ENCODE results near the gene GAK. TPM values are rescaled to one million over a fixed set of nuclear protein-coding genes. Genes with fewer than 3 reads are reported as not detected.

Gene GAK
- polyA plus RNA-seq, 1 donor, result 43.2 TPM

DNA sequence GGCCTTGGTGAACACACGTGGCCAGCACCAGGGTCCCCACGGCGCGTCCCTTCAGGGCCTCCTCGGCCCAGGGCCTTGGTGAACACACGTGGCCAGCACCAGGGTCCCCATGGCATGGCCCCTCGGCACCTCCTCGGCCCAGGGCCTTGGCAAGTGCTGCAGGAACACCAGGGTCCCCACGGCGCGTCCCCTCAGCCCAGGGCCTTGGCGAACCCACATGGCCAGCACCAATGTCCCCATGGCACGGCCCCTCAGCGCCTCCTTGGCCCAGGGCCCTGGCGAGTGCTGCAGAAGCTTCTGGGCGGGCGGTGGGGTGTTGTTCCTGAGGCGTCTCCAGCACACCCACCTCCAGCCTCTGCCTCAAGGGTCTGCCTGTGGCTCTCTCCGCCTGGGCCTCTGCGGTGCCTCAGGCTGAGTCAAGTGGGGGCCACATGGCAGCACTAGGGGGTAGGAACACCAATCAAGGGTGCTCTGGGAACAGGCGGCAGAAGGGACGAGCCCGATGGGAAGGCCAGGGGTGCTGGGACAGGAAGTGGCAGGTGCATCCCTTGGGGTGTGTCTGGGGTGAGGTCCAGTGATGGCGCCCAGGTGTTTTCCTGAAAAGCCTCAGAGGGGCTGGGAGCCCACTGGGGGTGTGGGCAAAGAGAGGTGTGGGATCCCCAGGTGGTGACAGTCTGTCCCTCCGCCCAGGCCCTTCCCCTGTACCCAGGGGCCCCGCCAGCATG is 64.4 kb downstream of the GAK start:
- DNase-seq, result no peak

- no peak for DNase-seq
Measured at GRCh38 chr4:866761-867390, 65.2 kb downstream of the GAK start.

GRCh38 chr4:866068-866760 is 65.9 kb downstream of the GAK start:
- DNase-seq, result no peak

DNA sequence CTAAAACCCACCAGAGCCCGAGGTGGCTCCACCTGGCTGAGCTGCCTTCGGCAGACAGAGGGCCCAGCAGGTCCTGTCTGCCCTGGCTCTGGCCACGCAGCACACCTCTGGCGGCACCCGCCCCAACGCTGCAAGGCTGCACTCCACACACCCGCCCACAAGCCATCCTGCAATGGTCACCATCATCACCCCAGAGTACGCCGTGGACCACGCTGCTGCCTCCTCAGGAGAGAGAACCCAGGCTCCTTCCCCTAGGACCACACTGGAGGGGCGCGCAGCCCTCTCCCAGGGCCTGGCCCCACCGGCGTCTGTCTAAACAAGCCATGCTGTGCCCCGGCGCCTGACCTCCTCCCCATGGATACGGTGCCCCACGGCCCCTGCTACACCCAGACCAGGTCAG is 66.5 kb downstream of the GAK start:
- DNase-seq, result no peak

- DNase-seq, result no peak
Measured at GRCh38 chr4:865121-865465, 67.0 kb downstream of the GAK start.

- DNase-seq, result no peak
Measured at GRCh38 chr4:864456-865120, 67.5 kb downstream of the GAK start.

- no peak for DNase-seq
Measured at GRCh38 chr4:860561-860960, 71.6 kb downstream of the GAK start.

- no peak for DNase-seq
Measured at GRCh38 chr4:859496-859895, 72.6 kb downstream of the GAK start.

DNA sequence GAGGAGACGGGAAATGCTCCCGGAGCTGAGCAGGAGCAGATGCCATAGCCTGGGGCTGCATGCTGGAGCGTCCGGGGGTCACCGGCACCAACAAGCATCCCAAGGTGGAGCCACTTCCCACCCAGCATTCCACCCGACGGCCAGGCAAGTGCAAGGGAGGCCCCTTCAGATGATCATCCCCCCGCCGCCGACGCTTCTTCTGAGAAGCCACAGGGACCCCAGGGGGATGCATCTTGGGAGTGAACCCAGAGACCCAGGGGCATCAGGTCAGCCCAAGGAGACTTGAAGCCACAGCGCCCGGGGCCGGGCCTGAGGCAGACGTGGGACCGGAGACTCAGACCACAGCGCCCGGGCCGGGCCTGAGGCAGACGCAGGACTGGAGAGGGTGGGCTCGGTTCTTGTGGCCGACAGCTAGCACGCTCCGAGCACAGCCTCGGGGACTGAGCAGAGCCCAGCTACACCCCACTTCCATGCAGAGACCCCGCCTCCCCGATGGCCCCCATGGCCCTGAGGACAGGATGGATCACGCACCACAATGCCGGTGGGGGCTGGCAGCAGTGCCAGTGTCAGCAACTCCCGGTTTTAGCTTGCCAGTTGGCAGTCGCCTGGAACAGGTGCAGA is 73.2 kb downstream of the GAK start:
- no peak for DNase-seq

DNA sequence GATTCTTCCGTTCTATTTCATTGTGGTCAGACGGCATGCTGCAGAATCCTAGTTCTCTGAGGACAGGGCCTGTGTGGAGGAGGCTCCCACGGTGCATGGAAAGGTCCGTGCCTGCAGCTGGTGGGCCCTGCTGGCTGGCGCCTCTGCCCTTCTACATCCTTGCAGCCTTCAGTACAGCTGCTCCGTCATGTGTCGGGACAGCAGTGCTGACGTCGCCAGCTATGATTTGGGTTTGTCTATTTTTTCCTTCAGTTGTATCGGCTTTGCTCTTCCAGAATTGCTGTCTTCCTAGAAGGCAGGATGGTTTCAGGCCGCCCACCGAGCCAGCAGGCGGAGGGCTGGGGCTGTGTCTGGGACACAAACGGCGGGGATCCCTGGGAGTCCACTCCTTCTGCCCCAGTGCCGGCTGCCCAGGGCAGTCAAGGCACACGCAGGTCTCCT is 74.1 kb downstream of the GAK start:
- no peak for DNase-seq

DNA sequence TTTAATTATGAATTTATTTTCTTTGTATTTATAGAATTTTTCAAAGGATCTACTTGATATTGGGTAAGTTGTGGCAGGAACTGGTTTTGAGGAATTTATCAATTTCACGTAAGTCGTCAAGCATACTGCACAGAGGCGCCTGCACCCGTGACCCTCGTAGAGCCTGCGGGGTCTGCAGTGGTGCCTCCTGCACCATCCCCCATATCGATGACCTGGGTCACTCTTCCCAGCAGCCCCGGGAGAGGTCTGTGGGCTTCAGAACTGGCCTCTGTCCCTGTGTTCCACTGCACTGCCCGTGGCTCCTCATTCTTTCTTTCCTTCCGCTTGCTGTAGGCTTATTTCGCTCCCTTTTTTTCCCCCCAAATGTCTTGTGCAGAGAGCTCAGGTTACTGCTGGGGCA is 74.7 kb downstream of the GAK start:
- no peak for DNase-seq

DNA sequence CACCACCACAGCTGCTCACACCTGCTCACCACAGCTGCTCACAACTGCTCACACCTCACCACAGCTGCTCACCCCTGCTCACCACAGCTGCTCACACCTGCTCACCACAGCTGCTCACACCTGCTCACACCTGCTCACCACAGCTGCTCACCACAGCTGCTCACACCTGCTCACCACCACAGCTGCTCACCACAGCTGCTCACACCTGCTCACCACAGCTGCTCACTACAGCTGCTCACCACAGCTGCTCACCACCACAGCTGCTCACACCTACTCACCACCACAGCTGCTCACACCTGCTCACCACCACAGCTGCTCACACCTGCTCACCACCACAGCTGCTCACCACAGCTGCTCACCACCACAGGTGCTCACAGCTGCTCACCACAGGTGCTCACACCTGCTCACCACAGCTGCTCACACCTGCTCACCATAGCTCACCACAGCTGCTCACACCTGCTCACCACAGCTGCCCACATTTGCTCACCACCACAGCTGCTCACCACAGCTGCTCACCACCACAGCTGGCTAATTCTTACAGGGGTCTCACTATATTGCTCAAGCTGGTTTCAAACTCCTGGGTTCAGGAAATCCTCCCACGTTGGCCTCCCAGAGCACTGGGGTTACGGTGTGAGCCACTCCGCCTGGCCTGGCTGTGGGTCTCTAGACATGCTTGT is 75.8 kb downstream of the GAK start:
- DNase-seq, result no peak

- no peak for DNase-seq
Measured at GRCh38 chr4:855880-856224, 76.3 kb downstream of the GAK start.

GRCh38 chr4:854356-854755 is 77.8 kb downstream of the GAK start:
- no peak for DNase-seq

DNA sequence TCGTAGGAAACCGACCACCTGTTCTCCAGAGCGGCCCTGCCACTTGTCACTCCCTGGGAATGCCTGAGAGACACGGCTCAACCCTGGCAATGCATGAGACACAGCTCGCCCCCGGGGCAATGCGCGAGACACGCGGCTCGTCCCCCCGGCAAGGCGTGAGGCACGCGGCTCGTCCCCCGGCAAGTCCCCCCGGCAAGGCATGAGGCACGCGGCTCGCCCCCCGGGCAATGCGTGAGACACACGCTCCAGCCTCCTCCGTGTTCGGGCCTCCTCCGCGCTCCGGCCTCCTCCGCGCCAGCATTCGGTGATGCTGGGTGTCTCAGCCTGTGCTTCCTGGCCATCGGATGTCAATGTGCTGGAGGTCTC is 78.7 kb downstream of the GAK start:
- no peak for DNase-seq

GRCh38 chr4:851701-852430 is 80.2 kb downstream of the GAK start:
- no peak for DNase-seq

- DNase-seq, result no peak
Measured at GRCh38 chr4:850323-850945, 81.7 kb downstream of the GAK start.

DNA sequence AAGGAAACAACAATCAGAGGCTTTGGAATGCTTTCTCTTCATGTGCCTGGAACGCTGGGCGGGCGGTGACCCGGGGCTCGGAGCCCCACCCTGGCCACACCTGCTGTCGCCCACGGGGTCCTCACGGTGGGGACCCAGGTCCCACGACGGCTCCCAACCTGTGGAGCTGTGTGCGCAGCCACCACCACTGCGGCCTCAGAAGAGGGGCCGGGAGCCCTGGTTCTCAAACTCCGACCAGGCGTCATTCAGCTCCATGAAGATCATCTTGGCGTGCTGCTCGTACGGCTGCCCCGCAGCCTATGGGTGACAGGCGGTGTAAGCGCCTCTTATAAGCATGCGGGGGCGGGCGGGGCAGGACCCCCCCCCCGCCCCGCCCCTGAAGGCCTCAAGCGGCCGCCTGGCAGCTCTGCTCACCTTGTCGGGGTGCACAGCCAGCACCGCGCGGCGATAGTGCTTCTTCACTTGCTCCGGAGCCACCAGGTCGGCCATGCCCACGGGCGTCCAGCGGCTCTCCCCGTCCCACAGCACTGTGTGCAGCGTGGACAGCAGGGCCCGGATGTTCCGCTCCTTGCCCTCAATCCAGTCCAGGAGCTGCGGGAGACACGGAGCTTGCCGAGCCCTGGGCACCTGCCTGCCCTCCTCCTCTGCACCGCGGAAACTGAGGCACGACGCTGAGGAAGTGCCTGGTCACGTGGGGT is 82.5 kb downstream of the GAK start:
- DNase-seq, result no peak

- DNase-seq, result no peak
Measured at GRCh38 chr4:848803-849477, 83.2 kb downstream of the GAK start.

DNA sequence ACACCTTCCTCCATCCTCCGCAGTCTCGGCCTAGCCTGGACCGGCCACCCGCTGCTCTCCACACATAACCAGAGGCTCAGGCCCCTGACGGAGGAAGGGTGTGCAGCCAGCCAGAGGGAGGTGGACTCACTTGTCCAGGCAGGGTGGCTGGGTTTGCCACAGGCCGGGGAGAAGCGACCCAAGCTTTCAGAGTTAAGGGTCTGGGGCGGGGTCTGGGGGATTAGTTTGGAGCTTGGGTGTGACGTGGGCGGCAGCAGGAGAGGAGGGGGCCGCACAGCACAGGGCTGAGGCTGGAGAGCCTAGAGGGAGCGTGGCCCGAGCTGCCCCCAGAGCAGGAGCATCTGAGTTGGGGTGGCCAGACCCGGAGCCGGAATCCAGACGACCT is 83.8 kb downstream of the GAK start:
- no peak for DNase-seq

All from hindlimb muscle (tissue), 1 donor.